Measurements from ENCODE around the gene DEPDC7.
"Not testable (repeated sequence)": the region's sequence is repeated elsewhere in the genome, so short reads cannot be mapped to it uniquely, and the experiment has no call there.

Gene DEPDC7

DNA sequence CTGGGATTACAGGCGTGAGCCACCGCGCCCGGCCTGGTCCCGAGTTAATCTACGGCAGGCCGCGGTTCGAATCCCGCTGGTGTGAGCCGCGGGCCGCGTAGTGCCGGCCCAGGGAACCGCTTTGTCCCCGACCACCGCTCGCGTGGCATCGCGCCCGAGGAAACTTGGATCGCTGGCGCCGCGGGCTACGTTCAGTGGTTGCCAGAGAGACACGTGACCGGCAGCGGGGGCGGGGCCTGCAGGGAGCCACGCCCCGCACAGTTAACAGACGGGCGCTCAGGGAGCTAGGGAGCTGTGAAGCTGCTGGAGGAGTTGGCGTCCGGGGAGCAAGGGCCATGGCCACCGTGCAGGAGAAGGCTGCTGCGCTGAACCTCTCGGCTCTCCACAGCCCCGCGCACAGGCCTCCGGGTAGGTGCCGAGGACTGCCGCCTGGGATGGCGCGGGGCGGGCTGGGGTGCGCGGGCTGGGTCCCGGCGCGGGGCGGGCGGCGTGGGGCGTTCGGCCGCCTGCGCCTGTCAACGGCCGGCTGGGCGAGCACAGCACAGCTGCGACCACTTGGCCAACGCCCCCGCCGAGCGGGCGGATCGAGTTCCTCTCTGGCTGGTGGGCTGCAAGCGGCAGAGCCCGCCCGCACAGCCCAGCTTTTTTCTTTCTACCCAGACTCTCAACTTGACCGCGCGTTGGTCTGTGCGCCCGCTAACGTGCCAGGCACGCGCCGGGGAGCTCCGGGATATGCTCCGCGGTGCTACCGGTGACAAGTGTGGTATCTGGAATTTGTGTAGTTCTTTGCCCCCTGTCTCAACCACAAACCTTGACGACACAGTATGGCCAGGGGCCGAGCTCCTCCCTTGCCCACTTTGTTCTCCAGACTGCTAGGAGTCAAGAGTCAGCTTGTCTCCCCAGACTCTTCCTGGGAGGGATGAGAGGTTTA lies at the start of gene DEPDC7:
Gene DEPDC7 (plus strand): TSS at position 258 of the 931 bp plus-strand sequence. CDS start 78 bp downstream, at position 336.
- peak; percentile 92 for DNase-seq

DNA sequence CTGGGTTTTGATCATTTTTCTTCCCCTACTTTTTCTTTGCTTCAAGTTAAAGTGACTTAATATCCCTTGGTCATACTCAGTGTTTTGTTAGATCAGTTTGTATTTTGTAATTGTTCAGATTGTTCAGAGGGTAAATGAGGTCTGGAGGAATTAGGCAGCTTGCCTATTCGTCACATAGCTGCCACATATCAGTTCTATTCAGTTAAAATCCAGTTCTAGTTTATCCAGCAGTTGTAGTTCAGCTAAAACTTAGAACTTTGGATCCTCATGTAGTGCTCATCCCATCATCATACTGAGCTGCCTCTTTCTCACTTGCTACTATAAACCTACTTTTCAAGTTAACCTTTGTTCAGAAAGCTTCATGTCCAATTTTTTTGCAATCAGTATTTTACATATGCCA lies 47.1 kb upstream of the DEPDC7 start:
- DNase-seq: no peak

DNA sequence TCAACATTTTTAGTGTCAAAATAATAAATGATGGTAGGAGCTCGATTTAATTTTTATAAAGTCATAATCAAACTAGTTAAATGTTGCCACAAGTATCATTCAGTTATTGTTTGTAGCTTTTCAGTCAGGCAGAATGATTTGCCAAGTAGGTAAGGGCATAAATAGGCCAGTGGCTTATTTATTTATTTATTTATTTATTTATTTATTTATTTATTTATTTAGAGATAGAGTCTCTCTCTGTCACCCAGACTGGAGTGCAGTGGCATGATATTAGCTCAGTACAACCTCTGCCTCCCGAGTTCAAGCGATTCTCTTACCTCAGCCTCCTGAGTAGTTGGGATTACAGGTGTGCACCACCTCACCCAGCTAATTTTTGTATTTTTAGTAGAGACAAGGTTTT lies 43.4 kb upstream of the DEPDC7 start:
- DNase-seq: not testable (repeated sequence)

DNA sequence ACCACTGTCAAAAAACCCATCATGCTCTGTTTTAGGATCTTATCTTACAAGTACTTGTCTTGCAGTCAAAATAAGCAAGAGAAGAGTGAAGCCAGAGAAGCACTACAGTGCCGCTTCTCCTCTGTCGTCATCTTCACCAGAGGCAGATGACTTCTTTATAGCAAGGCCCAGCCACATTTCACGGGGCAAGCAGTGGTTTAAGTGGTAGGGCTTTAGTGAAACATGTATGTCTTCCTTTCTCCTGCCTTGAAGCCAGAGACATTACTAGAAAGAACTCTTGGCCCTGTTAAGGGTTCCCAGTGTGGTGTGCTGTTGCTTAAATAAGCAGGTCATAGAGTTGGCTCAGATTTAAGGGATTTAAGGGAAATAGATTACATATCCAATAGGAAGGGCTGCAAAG lies 42.9 kb upstream of the DEPDC7 start:
- DNase-seq: no peak

DNA sequence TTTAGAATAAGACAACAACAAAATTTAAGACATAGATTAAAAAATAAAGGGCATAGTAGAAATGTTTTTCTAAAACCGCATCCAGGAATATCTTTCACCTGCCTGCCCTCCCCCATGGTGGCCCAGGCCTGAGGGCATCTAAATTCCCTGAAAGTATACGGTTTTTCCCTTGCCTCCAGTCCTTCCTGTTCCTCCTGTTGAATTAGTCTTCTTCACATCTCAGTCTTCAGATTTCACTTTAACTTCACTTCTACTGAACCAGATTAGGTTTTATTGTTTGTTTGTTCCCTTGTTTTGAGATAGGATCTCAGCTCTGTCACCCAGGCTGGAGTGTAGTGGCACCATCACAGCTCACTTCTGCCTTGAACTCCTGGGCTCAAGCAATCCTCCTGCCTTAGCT lies 33.1 kb upstream of the DEPDC7 start:
- DNase-seq: no peak

DNA sequence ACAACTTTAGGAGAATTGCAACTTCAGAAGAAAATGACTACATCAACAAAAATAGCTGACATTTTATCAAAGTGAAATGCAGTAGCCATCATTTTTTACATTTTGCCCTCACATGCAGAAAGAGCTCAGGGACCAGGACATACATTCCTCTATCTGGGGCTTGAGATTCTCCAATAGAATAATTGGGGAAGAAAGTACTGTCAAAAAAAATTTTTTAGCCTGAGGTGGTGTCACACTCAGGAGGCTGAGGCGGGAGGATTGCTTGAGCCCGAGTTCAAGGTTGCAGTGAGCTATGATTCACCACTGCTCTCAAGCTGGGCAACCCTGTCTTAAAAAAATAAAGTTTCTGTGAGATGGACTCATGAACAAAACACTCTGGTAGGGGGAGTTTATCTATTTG lies 32.2 kb upstream of the DEPDC7 start:
- DNase-seq: no peak

DNA sequence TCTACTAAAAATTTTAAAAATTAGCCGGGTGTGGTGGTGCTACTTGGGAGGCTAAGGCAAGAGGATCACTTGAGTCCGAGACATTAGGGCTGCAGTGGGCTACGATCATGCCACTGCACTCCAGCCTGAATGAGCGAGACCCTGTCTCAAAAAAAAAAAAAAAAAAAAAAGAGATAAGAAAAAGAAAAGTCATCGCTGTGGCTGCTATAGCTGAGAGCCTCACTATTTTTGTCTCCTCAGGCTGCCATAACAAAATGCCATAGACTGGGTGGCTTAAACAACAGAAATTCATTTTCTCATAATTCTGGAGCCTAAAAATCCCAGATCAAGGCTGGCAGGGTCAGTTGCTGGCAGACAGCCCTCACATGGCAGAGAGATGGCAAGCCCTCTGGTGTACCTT lies 30.1 kb upstream of the DEPDC7 start:
- DNase-seq: no peak

DNA sequence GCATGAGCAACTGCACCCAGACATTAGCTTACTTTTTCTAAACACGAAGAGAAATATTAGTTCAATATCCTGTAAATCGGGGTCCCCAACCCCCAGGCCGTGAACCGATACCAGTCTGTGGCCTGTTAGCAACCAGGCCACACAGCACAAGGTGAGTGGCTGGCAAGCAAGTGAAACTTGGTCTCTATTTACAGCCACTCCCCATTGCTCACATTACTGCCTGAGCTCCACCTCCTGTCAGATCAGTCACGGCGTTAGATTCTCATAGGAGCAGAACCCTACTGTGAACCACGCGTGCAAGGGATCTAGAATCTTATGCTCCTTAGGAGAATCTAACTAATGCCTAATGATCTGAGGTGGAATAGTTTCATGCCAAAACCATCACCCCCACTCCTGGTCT lies 27.8 kb upstream of the DEPDC7 start:
- DNase-seq: no peak

DNA sequence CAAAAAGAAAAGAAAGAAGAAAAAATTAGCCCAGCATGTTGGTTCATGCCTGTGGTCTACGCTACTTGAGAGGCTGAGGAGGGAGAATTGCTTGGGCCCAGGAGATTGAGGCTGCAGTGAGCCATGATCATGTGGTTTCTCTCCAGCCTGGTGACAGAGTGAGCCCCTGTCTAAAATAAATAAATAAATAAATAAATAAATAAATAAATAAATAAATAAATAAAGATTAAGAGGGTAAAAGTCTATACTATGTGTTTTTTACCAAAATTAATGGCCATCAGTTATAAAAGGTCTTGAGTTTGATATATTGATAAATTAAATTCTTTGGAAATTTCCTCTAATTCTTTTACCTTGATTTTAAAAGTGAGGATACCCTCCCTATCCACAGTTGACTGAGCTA lies 25.2 kb upstream of the DEPDC7 start:
- no peak for DNase-seq

DNA sequence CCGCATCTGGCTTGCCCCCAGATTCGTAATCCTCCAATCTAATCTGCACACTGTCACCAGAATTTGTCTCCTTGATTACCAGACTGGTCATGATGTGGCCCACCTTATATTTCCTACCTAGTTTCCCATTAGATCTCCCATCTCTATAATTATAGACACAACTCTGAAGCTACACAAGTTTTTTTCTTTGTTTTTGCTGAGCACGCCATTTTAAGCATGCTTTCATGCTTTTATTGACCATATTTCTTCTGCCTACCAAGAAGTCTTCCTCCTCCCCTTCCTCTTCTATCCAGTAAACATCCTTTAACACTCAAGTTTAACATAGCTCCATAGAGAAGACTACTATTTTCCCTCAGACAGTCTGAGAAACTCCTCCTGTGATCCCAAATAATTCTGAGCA lies 24.3 kb upstream of the DEPDC7 start:
- DNase-seq: no peak

DNA sequence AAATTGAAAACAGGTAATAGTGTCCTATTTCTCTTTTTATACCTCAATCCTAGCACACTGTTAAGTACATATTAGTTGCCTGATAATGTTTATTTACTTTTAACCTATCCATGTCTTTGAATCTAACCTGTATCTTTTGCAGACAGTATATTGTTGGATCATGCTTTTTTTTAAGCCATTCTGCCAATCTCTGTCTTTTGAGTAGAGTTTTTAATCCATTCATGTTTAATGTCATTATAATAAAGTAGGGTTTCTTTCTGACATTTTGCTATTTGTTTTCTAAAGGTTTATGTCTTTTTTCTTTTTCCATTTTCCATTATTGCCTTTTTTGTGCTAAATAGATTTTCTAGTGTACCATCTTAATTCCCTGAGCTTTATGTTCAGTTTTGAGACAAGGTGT lies 23.8 kb upstream of the DEPDC7 start:
- DNase-seq: no peak

DNA sequence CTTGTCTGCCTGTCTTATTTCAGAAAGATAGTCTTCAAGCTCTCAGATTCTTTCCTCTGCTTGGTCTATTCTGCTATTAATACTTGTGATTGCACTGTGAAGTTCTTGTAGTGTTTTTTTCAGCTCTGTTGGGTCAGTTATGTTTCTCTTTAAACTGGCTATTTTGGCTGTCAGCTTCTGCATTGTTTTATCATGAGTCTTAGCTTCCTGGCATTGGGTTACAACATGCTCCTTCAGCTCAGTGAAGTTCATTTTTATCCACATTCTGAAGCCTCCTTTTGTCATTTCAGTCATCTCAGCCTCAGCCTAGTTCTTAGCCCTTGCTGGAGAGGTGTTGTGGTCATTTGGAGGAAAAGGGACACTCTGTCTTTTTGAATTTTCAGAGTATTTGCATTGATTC lies 15.5 kb upstream of the DEPDC7 start:
- DNase-seq: no peak

DNA sequence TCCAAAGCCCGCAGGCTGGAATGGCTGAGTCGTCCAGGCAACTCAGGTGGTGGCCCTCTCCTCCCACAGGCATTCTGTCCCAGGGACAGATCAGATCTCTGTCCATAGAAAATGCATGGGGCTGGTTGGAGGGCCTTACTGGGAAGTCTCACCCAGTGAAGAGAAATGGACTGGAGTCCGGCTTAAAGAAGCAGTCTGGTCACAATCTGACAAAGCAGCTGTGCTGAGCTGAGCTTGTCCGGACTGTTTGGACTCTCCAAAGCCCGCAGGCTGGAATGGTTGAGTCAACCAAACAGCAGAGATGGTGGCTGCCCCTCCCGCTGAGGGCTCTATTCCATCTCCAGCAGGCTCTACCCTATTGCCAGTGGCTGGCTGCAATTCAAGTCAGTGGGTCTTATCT lies 14.4 kb upstream of the DEPDC7 start:
- DNase-seq: no peak

DNA sequence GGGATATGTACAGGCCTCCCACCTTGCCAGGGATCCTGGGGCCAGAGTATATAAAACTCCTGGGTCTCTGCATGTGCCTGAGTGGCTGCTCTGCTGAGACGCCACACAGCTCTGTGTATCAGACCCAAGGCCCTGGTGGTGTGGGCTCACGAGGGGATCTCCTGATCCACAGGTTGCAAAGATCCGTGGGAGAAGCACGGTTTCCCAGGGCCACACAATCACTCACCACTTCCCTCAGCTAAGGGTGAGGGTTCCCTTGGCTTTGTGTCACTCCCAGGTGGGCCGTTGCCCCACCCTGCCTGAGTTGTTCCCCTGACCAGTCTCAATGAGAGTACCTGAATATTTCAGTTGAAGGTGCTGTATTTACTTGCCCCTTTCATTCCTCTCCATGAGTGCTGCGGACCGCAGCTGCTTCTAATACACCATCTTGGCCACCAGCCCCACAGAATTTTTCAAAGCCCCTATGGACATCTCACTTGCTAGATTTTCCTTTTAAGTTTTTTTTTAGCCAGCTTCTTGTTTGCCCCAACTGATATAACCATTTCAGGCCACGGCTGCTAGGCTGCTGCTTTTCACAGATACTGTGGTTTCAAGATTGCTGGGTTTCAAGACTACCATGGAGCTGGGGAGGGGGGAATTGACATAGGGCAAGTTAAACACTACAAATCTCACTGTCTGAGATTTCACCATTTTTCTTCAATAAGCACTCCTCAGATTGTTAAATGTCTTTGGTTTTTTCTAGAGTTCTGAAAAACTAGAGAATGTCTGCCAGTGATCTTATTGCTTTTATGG lies 13.7 kb upstream of the DEPDC7 start:
- no peak for DNase-seq

DNA sequence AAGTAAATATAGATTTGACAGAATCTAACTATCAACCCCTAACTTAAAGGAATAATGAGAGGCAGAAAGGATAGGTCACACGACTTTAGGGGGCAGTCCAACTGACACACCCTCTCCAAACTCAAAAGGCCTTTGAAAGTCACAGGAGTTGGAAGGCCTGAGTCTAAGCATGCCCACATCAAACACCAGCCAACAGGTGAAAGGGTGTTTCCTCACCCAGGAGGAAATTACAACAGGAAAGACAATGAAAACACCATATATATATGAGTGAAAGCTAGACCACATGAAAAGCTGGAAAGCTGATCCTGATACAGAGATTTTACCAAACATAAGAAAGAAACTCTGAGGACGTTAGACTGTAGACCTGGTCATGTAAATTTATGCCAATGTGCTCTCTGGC lies 10.5 kb upstream of the DEPDC7 start:
- DNase-seq: no peak

DNA sequence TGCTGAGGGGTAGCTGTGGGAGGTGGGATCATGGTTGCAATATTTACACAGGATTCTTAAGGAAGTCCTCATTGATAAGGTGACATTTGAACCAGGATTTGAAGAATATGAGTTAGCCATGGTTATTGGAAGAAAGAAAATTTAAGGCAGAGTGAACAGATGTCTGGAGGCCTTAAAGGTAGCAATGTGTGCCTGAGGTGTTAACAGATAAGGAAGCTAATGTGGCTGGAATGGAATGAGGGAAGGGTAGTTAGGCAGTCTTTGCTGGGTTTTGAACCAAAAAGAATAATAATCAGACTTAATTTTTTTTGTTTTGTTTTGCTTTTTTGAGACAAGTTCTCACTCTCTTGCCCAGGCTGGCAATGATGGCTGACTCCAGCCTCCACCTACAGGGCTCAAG lies 9.7 kb upstream of the DEPDC7 start:
- no peak for DNase-seq

DNA sequence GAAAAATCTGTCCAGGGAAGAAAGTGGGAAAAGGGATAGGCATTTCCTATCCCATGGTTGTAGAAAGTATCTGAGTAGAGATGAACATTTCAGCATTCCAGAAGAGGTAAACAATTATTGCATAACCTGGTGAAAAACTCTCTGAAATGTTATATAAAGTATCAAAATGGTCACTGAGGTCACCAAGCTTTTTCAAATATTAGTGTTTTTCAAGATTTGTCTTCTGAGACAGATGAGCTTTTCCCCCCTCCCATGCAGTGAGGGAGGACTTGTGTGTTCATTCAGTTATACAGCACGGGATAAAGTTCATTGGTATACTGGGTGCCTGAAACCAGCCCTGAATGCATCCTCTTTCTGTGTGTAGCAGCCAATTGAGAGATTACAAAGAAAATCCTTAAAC lies 1.9 kb upstream of the DEPDC7 start:
- DNase-seq: no peak

DNA sequence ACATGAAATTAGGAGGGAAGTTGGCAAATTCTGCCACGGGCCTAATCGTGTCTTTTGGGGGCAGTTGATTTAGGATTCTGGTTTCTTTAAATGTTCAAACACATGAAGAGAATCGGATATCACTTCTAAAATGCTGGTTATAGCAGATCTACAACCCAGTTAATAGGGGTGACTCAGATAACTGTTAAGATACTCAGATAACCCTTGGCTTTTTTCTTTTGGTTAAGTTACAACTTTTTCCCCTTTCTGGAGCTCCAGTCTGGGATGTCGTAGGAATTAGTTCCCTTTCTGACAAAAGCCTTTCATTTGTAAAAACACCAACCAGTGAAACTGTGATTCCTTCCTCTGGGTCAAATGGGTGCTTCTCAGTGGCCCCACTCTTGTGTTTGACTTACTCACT lies 976 bp downstream of the DEPDC7 start:
- no peak for DNase-seq

DNA sequence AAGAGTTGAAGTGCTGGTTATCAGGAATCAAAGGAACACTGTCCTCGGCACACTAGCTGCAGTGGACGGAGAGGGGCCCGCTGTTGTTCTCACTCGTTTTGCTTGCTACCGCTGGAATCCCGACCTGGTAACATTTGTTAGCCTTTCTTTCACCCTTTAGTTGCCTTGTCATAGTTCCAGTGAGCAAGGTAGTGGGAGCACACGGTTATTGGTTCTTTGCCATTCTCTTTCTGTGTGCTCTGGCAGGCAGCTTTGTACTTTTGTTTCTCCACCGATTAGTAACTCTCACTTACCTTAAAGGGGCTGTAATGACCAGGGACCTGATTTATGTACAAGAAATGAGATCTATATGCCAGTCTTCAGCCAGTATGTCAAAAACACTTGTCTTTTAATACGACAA lies 1.8 kb downstream of the DEPDC7 start:
- DNase-seq: no peak

DNA sequence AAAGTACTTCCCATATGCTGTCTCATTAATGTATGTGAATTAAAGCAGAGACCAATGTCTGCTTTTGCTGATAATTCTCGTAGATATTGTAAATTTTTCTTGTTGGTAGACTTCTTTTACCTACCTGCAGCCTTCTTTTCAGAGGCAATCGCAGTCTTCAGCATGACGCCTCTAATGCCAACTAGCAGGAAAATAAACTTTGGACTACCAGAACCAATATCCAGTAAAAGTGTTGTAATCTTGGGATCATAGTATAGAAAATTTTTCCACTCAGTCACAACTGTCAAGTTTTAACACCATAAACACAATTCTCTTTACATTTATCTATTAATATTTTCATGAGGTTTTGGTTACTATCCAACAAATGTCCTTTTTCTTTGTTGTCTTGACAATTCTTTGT lies 2.3 kb downstream of the DEPDC7 start:
- no peak for DNase-seq

DNA sequence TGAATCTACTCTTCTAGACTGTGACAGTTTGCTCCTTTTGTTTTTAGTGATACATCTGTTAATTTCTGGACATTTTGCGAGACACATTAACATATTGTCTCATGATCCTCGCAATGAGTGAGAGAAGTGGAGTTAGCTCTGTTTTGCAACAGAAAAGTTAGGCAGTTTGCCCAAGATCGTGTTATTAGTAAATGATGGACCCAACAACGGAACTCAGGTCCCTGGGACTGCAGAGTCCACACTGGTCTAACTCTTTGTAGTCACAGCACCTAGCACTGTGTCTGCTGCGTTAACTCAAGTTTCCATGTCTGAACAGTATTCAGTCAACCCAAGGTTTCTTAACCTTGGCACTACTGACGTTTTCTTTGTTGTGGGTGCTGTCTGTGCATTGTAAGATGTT lies 3.2 kb downstream of the DEPDC7 start:
- no peak for DNase-seq

DNA sequence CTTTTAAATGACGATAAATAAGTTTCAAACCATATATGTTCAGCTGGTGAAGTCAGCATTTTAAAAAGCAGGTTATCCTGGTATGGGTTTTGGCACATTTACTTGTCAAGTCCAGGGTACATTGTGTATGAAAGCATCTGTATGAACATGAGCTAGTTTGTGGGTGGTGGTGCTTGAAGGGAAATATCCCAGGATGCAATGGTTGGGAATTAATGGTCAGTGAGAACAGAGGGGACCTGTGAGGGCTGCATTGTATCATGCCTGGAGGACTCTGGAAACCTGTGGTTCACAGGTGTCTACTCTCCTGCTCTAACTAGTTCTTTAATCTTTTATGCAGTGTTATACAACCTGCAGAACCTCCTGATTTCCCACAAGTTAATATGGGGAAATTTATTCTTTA lies 5.8 kb downstream of the DEPDC7 start:
- no peak for DNase-seq

DNA sequence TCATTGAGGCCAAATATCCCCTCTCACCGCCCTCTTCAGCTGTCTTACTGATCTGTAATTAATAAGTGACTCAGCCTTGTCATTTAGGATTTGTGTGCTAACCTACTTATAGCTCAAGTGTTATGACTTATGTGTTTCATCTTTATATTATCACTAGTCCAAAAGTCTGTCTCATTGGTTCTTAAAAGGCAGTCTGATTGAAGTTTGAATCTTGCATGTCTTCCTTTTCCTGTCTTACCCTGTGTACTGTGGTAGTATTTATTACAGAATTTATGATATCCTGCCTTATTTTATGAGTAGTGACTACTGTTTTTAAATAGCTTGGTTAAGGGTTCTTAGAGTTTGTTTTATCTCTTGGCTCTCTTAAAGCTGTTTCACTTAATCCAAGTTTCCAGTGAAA lies 6.3 kb downstream of the DEPDC7 start:
- no peak for DNase-seq

DNA sequence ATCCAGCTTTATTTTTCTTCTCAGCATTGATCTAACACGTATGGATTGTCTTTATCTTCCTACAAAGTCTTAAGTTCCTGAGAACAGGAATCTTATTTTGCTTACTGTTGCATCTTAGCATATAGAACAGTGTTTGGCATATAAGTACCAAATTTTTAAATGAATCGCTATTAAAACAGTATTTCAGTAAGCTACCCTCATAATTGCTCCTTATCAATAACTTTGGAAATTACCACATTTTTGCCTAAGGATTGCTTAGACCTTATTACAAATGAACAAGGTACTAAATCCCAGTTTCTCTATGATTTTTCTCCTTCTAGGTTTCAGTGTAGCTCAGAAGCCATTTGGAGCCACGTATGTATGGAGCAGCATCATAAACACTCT lies 9.7 kb downstream of the DEPDC7 start:
- DNase-seq: no peak

Measured in right hindlimb (tissue), 1 donor.